COLO668 (cell line): Measurements from ENCODE around the gene C12orf60.
A peak's percentile ranks its signal among the peaks of the same experiment; 100 is the strongest.

ENCODE experiments used
- DNase-seq: peaks from one replicate; lab custom pipeline; 2025; ENCODE audit not compliant: unreplicated experiment; lab: John Stamatoyannopoulos, UW

C12orf60 gene

GRCh38 chr12:14776236-14776961 lies 27.1 kb upstream of the C12orf60 start:
- DNase-seq: no peak

GRCh38 chr12:14777271-14777670 lies 26.2 kb upstream of the C12orf60 start:
- no peak for DNase-seq

- DNase-seq: no peak
These were observed 23.6 kb upstream of the C12orf60 start for GRCh38 chr12:14779834-14780233.

GRCh38 chr12:14780859-14781258 lies 22.6 kb upstream of the C12orf60 start:
- DNase-seq: no peak

- no peak for DNase-seq
These were observed 21.9 kb upstream of the C12orf60 start for GRCh38 chr12:14781563-14781962.

- no peak for DNase-seq
These were observed 20.7 kb upstream of the C12orf60 start for GRCh38 chr12:14782756-14783155.

GRCh38 chr12:14784471-14784870 lies 19.0 kb upstream of the C12orf60 start:
- no peak for DNase-seq

- DNase-seq: no peak
These were observed 17.9 kb upstream of the C12orf60 start for GRCh38 chr12:14785568-14785967.

- no peak for DNase-seq
These were observed 8.4 kb upstream of the C12orf60 start for GRCh38 chr12:14795028-14795448.

- no peak for DNase-seq
These were observed 1.2 kb upstream of the C12orf60 start for GRCh38 chr12:14802247-14802646.

GRCh38 chr12:14802721-14803010 lies 804 bp upstream of the C12orf60 start:
- DNase-seq: no peak

- no peak for DNase-seq
These were observed 325 bp downstream of the C12orf60 start for GRCh38 chr12:14803830-14804160.

- no peak for DNase-seq
These were observed 6.9 kb downstream of the C12orf60 start for GRCh38 chr12:14810167-14810952.

GRCh38 chr12:14810953-14811483 lies 7.5 kb downstream of the C12orf60 start:
- DNase-seq: peak; percentile 9

GRCh38 chr12:14811486-14811885 lies 8.0 kb downstream of the C12orf60 start:
- no peak for DNase-seq

GRCh38 chr12:14814014-14814413 lies 10.5 kb downstream of the C12orf60 start, which contains the start of gene SMCO3:
Gene SMCO3, minus strand, starts transcription at chr12:14814182. Its CDS starts 7,502 bp downstream, at chr12:14806680.
- DNase-seq: no peak

- DNase-seq: no peak
These were observed 20.7 kb downstream of the C12orf60 start for GRCh38 chr12:14824012-14824634.

- no peak for DNase-seq
These were observed 21.8 kb downstream of the C12orf60 start for GRCh38 chr12:14825256-14825655.

GRCh38 chr12:14826491-14826890 lies 23.0 kb downstream of the C12orf60 start:
- no peak for DNase-seq

- no peak for DNase-seq
These were observed 23.6 kb downstream of the C12orf60 start for GRCh38 chr12:14827043-14827442.

GRCh38 chr12:14828892-14829291 lies 25.4 kb downstream of the C12orf60 start:
- no peak for DNase-seq

GRCh38 chr12:14833336-14833735 lies 29.9 kb downstream of the C12orf60 start:
- no peak for DNase-seq
